ENCODE data around the gene EFEMP1.

DNA sequence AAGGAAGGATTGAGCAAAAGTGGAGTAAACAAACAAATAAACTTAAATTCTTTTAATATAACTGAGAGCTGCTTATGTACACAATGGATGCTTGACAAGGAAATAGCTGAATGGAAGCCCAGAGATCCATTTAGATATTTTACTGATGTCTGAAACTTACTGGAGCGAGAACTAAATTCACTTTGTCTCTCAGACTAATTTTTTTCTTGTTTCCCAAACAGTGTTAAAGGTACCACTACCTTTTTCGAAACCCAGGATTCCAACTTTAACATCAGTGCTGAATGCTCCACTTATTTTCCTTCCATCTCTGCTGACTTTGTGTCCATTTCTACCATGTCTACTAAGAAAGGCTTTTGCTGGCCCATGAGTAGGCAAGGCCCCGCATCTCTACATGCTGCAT, 4.0 kb downstream of the EFEMP1 start:
- TF ChIP-seq, protein P1, sequence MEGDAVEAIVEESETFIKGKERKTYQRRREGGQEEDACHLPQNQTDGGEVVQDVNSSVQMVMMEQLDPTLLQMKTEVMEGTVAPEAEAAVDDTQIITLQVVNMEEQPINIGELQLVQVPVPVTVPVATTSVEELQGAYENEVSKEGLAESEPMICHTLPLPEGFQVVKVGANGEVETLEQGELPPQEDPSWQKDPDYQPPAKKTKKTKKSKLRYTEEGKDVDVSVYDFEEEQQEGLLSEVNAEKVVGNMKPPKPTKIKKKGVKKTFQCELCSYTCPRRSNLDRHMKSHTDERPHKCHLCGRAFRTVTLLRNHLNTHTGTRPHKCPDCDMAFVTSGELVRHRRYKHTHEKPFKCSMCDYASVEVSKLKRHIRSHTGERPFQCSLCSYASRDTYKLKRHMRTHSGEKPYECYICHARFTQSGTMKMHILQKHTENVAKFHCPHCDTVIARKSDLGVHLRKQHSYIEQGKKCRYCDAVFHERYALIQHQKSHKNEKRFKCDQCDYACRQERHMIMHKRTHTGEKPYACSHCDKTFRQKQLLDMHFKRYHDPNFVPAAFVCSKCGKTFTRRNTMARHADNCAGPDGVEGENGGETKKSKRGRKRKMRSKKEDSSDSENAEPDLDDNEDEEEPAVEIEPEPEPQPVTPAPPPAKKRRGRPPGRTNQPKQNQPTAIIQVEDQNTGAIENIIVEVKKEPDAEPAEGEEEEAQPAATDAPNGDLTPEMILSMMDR (IDR thresholded peaks at IDR 0.05 in 2 of 3, conservative IDR thresholded peaks at IDR 0.05 in 1 of 3; ENCODE audit: insufficient read depth in 2 of 3, low read depth in 1 of 3, low read length in 3 of 3): no peak
- TF ChIP-seq ZNF778 (CRISPR knock-in tag; IDR thresholded peaks at IDR 0.05) (no peak), LARP7 (IDR thresholded peaks at IDR 0.05) (no peak), USF2 (CRISPR knock-in tag; IDR thresholded peaks at IDR 0.05) (no peak), ZNF124 (CRISPR knock-in tag; IDR thresholded peaks at IDR 0.05) (no peak), KLF6 (CRISPR knock-in tag; IDR thresholded peaks at IDR 0.05; ENCODE audit: borderline replicate concordance) (no peak), EP300 (IDR thresholded peaks at IDR 0.05; ENCODE audit: low read length) (no peak), KDM1A (IDR thresholded peaks at IDR 0.05) (no peak), KAT8 (IDR thresholded peaks at IDR 0.05; ENCODE audit: low read depth) (no peak), DPF2 (IDR thresholded peaks at IDR 0.05) (no peak)
- TF ChIP-seq, protein P2, sequence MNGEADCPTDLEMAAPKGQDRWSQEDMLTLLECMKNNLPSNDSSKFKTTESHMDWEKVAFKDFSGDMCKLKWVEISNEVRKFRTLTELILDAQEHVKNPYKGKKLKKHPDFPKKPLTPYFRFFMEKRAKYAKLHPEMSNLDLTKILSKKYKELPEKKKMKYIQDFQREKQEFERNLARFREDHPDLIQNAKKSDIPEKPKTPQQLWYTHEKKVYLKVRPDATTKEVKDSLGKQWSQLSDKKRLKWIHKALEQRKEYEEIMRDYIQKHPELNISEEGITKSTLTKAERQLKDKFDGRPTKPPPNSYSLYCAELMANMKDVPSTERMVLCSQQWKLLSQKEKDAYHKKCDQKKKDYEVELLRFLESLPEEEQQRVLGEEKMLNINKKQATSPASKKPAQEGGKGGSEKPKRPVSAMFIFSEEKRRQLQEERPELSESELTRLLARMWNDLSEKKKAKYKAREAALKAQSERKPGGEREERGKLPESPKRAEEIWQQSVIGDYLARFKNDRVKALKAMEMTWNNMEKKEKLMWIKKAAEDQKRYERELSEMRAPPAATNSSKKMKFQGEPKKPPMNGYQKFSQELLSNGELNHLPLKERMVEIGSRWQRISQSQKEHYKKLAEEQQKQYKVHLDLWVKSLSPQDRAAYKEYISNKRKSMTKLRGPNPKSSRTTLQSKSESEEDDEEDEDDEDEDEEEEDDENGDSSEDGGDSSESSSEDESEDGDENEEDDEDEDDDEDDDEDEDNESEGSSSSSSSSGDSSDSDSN (IDR thresholded peaks at IDR 0.05; ENCODE audit: borderline replicate concordance in 1 of 2, low read depth in 2 of 2, low read length in 2 of 2): no peak

Data from K562 (cell line).